ENCODE measurements around the gene BCLAF1.
A peak's percentile ranks its signal among the peaks of the same experiment; 100 is the strongest.

The BCLAF1 gene

GRCh38 chr6:136289327-136289578, 393 bp downstream of the BCLAF1 start:
- no peaks in the 10 kb centered on the region for H3K9me3 ChIP-seq (ENCODE audit: control insufficient read depth, insufficient read depth, low read length)
- H3K36me3 ChIP-seq (ENCODE audit: control insufficient read depth, low read length): peaks cover 50% of the 10 kb centered on the region
- H3K4me3 ChIP-seq (ENCODE audit: low read length): peak overlapping the region; percentile 93
- peaks cover 39% of the 10 kb centered on the region for H4K20me1 ChIP-seq (ENCODE audit: control insufficient read depth, insufficient read depth, low read depth, low read length)
- H3K4me2 ChIP-seq (ENCODE audit: low read length): peak overlapping the region; percentile 77
- H3K79me2 ChIP-seq (ENCODE audit: control insufficient read depth, low read length): peaks cover 58% of the 10 kb centered on the region
- peaks cover 13% of the 10 kb centered on the region for H3F3A ChIP-seq (ENCODE audit: control insufficient read depth, insufficient read depth)
- TF ChIP-seq CTCF (IDR thresholded peaks at IDR 0.05; ENCODE audit: low read depth, low read length, poor library complexity, severe bottlenecking) (no peak), EZH2phosphoT487 (IDR thresholded peaks at IDR 0.05; ENCODE audit: borderline replicate concordance, low read length) (no peak)
- no peaks in the 10 kb centered on the region for H3K27me3 ChIP-seq (ENCODE audit: control insufficient read depth, low read length)
- H3K4me1 ChIP-seq (ENCODE audit: control insufficient read depth, low read length): peaks cover 54% of the 10 kb centered on the region
- no peaks in the 10 kb centered on the region for H3K9me2 ChIP-seq (replicated peaks; ENCODE audit: control insufficient read depth, low read length)
- peak overlapping the region; percentile 96 for H3K27ac ChIP-seq (ENCODE audit: low read depth, low read length)

- peaks cover 56% of the 10 kb centered on the region for H3K4me1 ChIP-seq (ENCODE audit: control insufficient read depth, low read length)
- H3K4me2 ChIP-seq (ENCODE audit: low read length): peak overlapping the region; percentile 77
- H3K4me3 ChIP-seq (ENCODE audit: low read length): peak overlapping the region; percentile 93
- peaks cover 41% of the 10 kb centered on the region for H4K20me1 ChIP-seq (ENCODE audit: control insufficient read depth, insufficient read depth, low read depth, low read length)
- H3K27ac ChIP-seq (ENCODE audit: low read depth, low read length): peak overlapping the region; percentile 96
- H3K36me3 ChIP-seq (ENCODE audit: control insufficient read depth, low read length): peaks cover 52% of the 10 kb centered on the region
- peaks cover 13% of the 10 kb centered on the region for H3F3A ChIP-seq (ENCODE audit: control insufficient read depth, insufficient read depth)
- H3K9me3 ChIP-seq (ENCODE audit: control insufficient read depth, insufficient read depth, low read length): no peaks in the 10 kb centered on the region
- TF ChIP-seq CTCF (IDR thresholded peaks at IDR 0.05; ENCODE audit: low read depth, low read length, poor library complexity, severe bottlenecking): peak; percentile 27
- TF ChIP-seq EZH2phosphoT487 (IDR thresholded peaks at IDR 0.05; ENCODE audit: borderline replicate concordance, low read length): no peak
- peaks cover 63% of the 10 kb centered on the region for H3K79me2 ChIP-seq (ENCODE audit: control insufficient read depth, low read length)
- H3K27me3 ChIP-seq (ENCODE audit: control insufficient read depth, low read length): no peaks in the 10 kb centered on the region
- H3K9me2 ChIP-seq (replicated peaks; ENCODE audit: control insufficient read depth, low read length): no peaks in the 10 kb centered on the region
Measured at GRCh38 chr6:136288566-136289326, 900 bp downstream of the BCLAF1 start.

- Histone ChIP-seq H3K9me2 (replicated peaks; ENCODE audit: control insufficient read depth, low read length) (no peaks in the 10 kb centered on the region), H4K20me1 (ENCODE audit: control insufficient read depth, insufficient read depth, low read depth, low read length) (peaks cover 76% of the 10 kb centered on the region), H3K9me3 (ENCODE audit: control insufficient read depth, insufficient read depth, low read length) (no peaks in the 10 kb centered on the region), H3K4me3 (ENCODE audit: low read length) (peak overlapping the region; percentile 37), H3F3A (ENCODE audit: control insufficient read depth, insufficient read depth) (peaks cover 2% of the 10 kb centered on the region; the same call in 1 of the 2 replicates), H3K79me2 (ENCODE audit: control insufficient read depth, low read length) (peaks cover 97% of the 10 kb centered on the region), H3K4me1 (ENCODE audit: control insufficient read depth, low read length) (peaks cover 54% of the 10 kb centered on the region), H3K27ac (ENCODE audit: low read depth, low read length) (no peak overlapping the region), H3K36me3 (ENCODE audit: control insufficient read depth, low read length) (peaks cover 86% of the 10 kb centered on the region), H3K4me2 (ENCODE audit: low read length) (peak overlapping the region; percentile 77), H3K27me3 (ENCODE audit: control insufficient read depth, low read length) (no peaks in the 10 kb centered on the region)
- TF ChIP-seq EZH2phosphoT487 (IDR thresholded peaks at IDR 0.05; ENCODE audit: borderline replicate concordance, low read length) (no peak), CTCF (IDR thresholded peaks at IDR 0.05; ENCODE audit: low read depth, low read length, poor library complexity, severe bottlenecking) (no peak)
Measured at GRCh38 chr6:136284909-136285308, 4.7 kb downstream of the BCLAF1 start.
